ENCODE measurements around the gene TTI1. TPM values are rescaled to one million over a fixed set of nuclear protein-coding genes. Genes with fewer than 3 reads are reported as not detected.

The TTI1 gene
- total RNA-seq, 1 donor from 2014 or later = 30.1 TPM

DNA sequence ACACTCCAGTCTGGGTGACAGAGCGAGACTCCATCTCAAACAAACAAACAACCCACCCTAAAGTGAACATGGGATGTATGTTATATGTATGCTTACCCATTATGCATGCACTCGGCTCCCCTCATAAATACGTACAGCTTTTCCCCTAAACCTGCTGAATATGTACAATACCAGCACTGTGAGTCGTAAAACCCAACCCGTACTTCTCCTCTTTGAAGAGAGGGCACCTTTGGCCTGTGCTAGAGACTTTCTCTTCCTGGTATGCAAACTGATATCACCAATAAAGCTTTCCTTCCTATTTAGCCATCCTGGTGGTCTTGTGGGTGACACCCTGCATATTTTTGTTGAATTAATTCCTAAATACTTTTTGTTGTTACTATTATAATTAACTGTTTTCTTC lies 79.1 kb downstream of the TTI1 start:
- no peak for ATAC-seq (ENCODE audit: low read depth)
- Mint-ChIP-seq H3K27ac (no peak overlapping the region), H3K4me1 (no peaks in the 10 kb centered on the region), H3K36me3 (ENCODE audit: low read depth) (no peaks in the 10 kb centered on the region), H3K4me3 (no peak overlapping the region), H3K27me3 (peaks cover 12% of the 10 kb centered on the region), H3K9me3 (no peaks in the 10 kb centered on the region)
- TF ChIP-seq, protein P1, sequence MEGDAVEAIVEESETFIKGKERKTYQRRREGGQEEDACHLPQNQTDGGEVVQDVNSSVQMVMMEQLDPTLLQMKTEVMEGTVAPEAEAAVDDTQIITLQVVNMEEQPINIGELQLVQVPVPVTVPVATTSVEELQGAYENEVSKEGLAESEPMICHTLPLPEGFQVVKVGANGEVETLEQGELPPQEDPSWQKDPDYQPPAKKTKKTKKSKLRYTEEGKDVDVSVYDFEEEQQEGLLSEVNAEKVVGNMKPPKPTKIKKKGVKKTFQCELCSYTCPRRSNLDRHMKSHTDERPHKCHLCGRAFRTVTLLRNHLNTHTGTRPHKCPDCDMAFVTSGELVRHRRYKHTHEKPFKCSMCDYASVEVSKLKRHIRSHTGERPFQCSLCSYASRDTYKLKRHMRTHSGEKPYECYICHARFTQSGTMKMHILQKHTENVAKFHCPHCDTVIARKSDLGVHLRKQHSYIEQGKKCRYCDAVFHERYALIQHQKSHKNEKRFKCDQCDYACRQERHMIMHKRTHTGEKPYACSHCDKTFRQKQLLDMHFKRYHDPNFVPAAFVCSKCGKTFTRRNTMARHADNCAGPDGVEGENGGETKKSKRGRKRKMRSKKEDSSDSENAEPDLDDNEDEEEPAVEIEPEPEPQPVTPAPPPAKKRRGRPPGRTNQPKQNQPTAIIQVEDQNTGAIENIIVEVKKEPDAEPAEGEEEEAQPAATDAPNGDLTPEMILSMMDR (IDR thresholded peaks at IDR 0.05) = no peak
- intact Hi-C loops (cut with micrococcal nuclease) = no loop called here
- CTCF ChIA-PET = no interaction called here
- no peak for DNase-seq
- POLR2A ChIA-PET = no interaction called here

DNA sequence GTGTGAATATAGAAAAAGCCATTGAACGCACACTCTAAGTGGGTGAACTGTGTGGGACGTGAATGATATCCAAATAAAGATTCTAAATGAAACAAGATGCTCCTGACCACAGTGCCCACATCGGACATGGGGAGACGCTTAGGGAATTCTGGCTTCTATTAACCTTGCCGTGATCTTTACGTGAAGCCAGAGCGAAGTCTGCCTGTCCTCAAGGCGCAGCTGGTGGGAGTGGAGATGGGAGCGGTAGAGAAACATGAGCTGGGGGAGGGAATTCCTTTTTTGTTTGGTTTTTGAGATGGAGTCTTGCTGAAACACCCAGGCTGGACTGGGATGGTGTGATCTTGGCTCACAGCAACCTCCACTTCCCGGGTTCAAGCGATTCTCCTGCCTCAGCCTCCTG lies 84.3 kb downstream of the TTI1 start:
- Mint-ChIP-seq H3K4me3 (no peak overlapping the region), H3K36me3 (ENCODE audit: low read depth) (no peaks in the 10 kb centered on the region), H3K27me3 (peaks cover 7% of the 10 kb centered on the region), H3K4me1 (no peaks in the 10 kb centered on the region), H3K9me3 (peaks cover 4% of the 10 kb centered on the region), H3K27ac (no peak overlapping the region)
- ATAC-seq (ENCODE audit: low read depth) (no peak), DNase-seq (no peak)
- CTCF ChIA-PET = no interaction called here
- POLR2A ChIA-PET = no interaction called here
- intact Hi-C loops (cut with micrococcal nuclease) = no loop called here
- TF ChIP-seq, protein P1 (IDR thresholded peaks at IDR 0.05) = no peak

DNA sequence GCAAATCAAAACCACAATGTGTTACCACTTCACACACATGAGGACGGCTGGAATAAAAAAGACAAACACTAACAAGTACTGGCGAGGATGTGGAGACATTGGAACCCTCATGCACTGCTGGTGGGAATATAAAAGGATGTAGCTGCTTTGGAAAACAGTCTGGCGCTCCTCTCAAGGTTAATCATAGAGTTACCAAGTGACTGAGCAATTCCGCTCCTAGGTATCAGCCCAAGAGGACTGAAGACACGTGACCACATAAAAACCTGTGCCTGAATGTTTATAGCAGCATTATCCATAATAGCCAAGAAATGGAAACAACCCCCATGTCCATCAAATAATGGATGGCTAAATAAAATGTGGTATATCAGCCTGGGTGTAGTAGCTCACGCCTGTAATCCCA lies 85.3 kb downstream of the TTI1 start:
- CTCF ChIA-PET = no interaction called here
- DNase-seq (no peak), ATAC-seq (ENCODE audit: low read depth) (no peak)
- no peaks in the 10 kb centered on the region for H3K36me3 Mint-ChIP-seq (ENCODE audit: low read depth)
- H3K4me1 Mint-ChIP-seq = no peaks in the 10 kb centered on the region
- intact Hi-C loops (cut with micrococcal nuclease) = no loop called here
- peaks cover 4% of the 10 kb centered on the region for H3K9me3 Mint-ChIP-seq
- peaks cover 7% of the 10 kb centered on the region for H3K27me3 Mint-ChIP-seq
- TF ChIP-seq, protein P1 (IDR thresholded peaks at IDR 0.05) = no peak
- H3K4me3 Mint-ChIP-seq = no peak overlapping the region
- H3K27ac Mint-ChIP-seq = no peak overlapping the region
- POLR2A ChIA-PET = no interaction called here

DNA sequence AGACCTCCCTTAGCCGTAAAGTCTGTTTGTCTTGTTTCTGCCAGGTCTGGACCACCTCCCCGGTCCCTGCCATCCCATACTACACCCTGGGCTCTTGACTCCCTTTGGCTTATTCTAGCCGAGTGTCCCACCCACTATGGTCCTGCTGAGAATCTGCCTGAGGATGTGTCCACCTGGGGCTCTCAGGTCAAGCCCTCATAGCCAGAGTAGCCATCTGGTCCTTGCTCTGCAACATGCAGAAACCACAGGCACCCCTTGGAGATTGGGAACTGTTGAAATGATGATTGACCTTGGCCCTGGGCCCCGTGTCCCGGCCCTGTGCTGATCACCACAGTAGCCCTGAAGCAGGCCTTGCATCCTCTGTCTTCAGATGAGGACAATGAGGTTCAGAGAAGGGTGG lies 86.3 kb downstream of the TTI1 start:
- Mint-ChIP-seq H3K27ac (no peak overlapping the region), H3K9me3 (peaks cover 5% of the 10 kb centered on the region), H3K4me3 (no peak overlapping the region), H3K27me3 (peaks cover 7% of the 10 kb centered on the region), H3K4me1 (no peaks in the 10 kb centered on the region), H3K36me3 (ENCODE audit: low read depth) (no peaks in the 10 kb centered on the region)
- ChIA-PET POLR2A (no interaction called here), CTCF (no interaction called here)
- DNase-seq (no peak), ATAC-seq (ENCODE audit: low read depth) (no peak)
- TF ChIP-seq, protein P1 (IDR thresholded peaks at IDR 0.05) = no peak
- intact Hi-C loops (cut with micrococcal nuclease) = no loop called here

DNA sequence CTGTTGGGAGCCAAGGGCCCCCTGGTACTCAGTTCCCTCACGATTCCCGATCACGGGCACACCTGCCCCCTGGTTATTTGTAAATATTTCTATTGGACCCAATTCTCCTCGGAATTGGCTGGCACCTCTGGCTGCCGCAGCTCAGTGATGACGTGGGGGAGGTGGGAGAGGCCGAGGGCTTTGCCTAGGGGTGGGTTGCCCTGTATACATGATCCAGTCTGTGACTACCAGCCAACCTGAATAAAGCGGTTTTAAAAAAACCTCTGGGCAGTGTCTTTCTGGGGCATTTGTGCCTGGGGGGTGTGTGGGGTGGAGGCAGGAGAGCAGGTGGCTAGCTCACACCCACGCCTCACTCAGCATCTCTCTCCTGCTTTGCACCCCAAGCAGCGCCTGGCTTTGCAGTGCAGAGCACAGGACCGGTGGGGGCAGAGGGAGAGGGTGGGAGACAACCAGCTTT lies 88.1 kb downstream of the TTI1 start:
- POLR2A ChIA-PET = no interaction called here
- H3K4me3 Mint-ChIP-seq = no peak overlapping the region
- ATAC-seq (ENCODE audit: low read depth) = no peak
- intact Hi-C loops (cut with micrococcal nuclease) = no loop called here
- no peaks in the 10 kb centered on the region for H3K36me3 Mint-ChIP-seq (ENCODE audit: low read depth)
- no peaks in the 10 kb centered on the region for H3K4me1 Mint-ChIP-seq
- TF ChIP-seq, protein P1 (IDR thresholded peaks at IDR 0.05) = no peak
- H3K27me3 Mint-ChIP-seq = peaks cover 7% of the 10 kb centered on the region
- CTCF ChIA-PET = no interaction called here
- peaks cover 6% of the 10 kb centered on the region for H3K9me3 Mint-ChIP-seq
- no peak for DNase-seq
- H3K27ac Mint-ChIP-seq = no peak overlapping the region

All from activated B cell treated with CpG ODN at 0.5 μM for 24 hours (primary cell).